ENCODE measurements around the gene NAALADL2. TPM values are rescaled to one million over a fixed set of nuclear protein-coding genes. Genes with fewer than 3 reads are reported as not detected.
"Not testable (repeated sequence)": the region's sequence is repeated elsewhere in the genome, so short reads cannot be mapped to it uniquely, and the experiment has no call there.

The NAALADL2 gene
- total RNA-seq, 6 donors from 2014 or later, result 4.4 to 12.6 (median 6.3) TPM

DNA sequence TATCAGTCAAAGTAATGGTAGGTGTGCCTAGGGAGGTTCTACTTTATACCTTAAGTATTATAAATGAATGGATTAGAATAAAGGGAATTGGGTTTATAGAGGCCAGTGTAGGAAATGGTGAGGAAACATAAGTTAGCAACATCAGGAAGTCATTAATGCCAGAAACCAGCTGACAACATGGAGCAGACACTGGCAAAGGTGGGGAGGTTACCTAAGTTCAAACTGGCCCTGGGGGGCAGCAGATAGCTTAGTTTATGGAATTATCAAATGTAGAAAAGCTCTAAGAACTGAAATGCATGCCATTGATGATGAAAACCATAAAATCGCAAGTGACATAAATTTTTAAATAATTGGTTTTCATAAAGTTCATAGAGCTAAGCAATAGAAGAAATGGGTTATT lies 498.6 kb downstream of the NAALADL2 start:
- WGBS, 2 donors, result 91 to 93% methylated on average over 1 of the region's 1 CpG
- TF ChIP-seq, protein P1, sequence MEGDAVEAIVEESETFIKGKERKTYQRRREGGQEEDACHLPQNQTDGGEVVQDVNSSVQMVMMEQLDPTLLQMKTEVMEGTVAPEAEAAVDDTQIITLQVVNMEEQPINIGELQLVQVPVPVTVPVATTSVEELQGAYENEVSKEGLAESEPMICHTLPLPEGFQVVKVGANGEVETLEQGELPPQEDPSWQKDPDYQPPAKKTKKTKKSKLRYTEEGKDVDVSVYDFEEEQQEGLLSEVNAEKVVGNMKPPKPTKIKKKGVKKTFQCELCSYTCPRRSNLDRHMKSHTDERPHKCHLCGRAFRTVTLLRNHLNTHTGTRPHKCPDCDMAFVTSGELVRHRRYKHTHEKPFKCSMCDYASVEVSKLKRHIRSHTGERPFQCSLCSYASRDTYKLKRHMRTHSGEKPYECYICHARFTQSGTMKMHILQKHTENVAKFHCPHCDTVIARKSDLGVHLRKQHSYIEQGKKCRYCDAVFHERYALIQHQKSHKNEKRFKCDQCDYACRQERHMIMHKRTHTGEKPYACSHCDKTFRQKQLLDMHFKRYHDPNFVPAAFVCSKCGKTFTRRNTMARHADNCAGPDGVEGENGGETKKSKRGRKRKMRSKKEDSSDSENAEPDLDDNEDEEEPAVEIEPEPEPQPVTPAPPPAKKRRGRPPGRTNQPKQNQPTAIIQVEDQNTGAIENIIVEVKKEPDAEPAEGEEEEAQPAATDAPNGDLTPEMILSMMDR (IDR thresholded peaks at IDR 0.05), result no peak
- TF ChIP-seq POLR2AphosphoS5 (IDR thresholded peaks at IDR 0.05) (no peak), EP300 (IDR thresholded peaks at IDR 0.05) (no peak)
- H3K36me3 ChIP-seq, result no peaks in the 10 kb centered on the region
- no peak for ATAC-seq (ENCODE audit: low FRiP score in 2 of 2)
- H3K27me3 ChIP-seq, result no peaks in the 10 kb centered on the region
- H3K4me3 ChIP-seq, result no peak overlapping the region
- H3K4me1 ChIP-seq, result no peaks in the 10 kb centered on the region
- no peak for DNase-seq
- no peaks in the 10 kb centered on the region for H3K9me3 ChIP-seq
- H3K27ac ChIP-seq, result no peak overlapping the region

DNA sequence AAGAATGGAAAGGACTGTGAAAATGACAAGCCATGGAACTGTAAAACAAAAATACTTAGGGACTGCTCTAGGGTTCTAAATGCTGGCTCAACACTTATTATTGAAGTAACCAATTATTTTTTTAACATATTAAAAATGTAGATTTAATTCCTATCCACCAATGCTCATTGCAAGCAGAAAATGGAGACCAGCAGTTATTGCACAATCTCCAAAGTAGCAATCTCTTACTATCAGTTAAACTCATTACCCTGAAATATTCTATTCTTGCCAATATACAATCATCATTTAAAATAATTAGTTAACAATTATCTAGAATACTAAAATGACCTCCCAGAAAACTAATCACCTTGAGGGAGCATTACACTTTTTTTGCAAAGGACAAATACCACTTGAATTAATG lies 499.8 kb downstream of the NAALADL2 start:
- TF ChIP-seq EP300 (IDR thresholded peaks at IDR 0.05) (no peak), POLR2AphosphoS5 (IDR thresholded peaks at IDR 0.05) (no peak), POLR2A (IDR thresholded peaks at IDR 0.05) (no peak)
- TF ChIP-seq, protein P1 (IDR thresholded peaks at IDR 0.05), result no peak
- no peak for ATAC-seq (ENCODE audit: low FRiP score in 2 of 2)
- no peak for DNase-seq
- no peak overlapping the region for H3K27ac ChIP-seq
- H3K4me3 ChIP-seq, result no peak overlapping the region
- H3K27me3 ChIP-seq, result no peaks in the 10 kb centered on the region
- no peaks in the 10 kb centered on the region for H3K9me3 ChIP-seq
- no peaks in the 10 kb centered on the region for H3K4me1 ChIP-seq
- no peaks in the 10 kb centered on the region for H3K36me3 ChIP-seq

DNA sequence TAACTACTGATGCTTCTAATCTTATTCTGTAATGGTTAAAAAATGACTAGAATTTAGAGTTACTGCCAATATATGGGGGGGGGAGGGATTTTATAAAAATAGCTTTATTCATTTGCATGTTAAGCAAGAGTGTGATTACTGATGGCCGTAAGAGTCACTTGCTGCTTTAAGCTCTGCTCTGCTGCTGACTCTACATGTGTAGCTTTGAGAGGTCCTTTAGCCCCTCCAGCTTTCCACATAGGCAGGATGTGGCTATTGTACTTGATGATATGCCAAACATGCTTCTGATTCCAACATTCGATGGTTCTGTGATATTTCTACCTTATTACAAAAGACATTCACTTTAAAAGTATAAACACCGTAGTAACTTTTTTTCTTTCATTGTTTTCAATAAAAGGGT lies 511.3 kb downstream of the NAALADL2 start:
- 39 to 41% methylated on average over 3 of the region's 3 CpGs for WGBS, 2 donors
- not testable (repeated sequence) for H3K4me3 ChIP-seq; H3K36me3 ChIP-seq; ATAC-seq (ENCODE audit: low FRiP score in 2 of 2); H3K27me3 ChIP-seq; H3K4me1 ChIP-seq; H3K9me3 ChIP-seq; H3K27ac ChIP-seq
- DNase-seq, result peak in 1 of 2 donors; percentile 23

DNA sequence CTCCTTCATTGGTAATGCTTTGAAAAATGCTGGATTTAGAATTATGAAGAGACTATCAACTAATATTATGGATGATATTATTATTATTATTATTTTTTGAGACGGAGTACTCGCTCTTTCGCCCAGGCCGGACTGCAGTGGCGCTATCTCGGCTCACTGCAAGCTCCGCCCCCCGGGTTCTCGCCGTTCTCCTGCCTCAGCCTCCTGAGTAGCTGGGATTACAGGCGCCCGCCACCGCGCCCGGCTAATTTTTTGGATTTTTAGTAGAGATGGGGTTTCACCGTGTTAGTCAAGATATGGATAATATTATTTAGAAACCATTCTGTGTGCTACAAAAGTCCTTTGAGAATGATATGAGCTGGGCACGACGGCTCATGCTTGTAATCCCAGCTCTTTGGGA lies 512.1 kb downstream of the NAALADL2 start:
- H3K27ac ChIP-seq; ATAC-seq (ENCODE audit: low FRiP score in 2 of 2); H3K9me3 ChIP-seq; H3K4me1 ChIP-seq; H3K36me3 ChIP-seq; H3K27me3 ChIP-seq; H3K4me3 ChIP-seq: not testable (repeated sequence)
- DNase-seq, result peak in 1 of 2 donors; percentile 52
- 96 to 98% methylated on average over 18 of the region's 18 CpGs for WGBS, 2 donors

DNA sequence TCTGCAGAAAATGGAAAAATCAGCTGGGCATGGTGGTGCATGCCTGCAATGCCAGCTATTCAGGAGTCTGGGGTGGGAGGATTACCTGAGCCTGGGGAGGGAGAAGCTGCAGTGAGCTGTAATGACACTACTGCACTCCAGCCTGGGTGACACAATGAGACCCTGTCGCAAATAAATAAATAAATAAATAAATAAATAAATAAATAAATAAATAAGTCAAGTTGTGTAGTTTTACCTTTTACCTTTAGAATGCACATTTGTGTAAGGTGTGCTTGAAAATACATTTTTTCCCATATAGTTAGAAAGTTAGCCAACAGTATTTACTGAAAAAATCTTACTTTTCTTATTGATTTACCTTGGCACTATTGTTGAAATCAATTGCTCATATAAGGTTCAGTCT lies 515.6 kb downstream of the NAALADL2 start:
- DNase-seq, result no peak
- TF ChIP-seq POLR2A (IDR thresholded peaks at IDR 0.05) (no peak), POLR2AphosphoS5 (IDR thresholded peaks at IDR 0.05) (no peak), EP300 (IDR thresholded peaks at IDR 0.05) (no peak)
- TF ChIP-seq, protein P1 (IDR thresholded peaks at IDR 0.05), result no peak
- Histone ChIP-seq H3K9me3 (no peaks in the 10 kb centered on the region), H3K27ac (no peak overlapping the region), H3K4me1 (no peaks in the 10 kb centered on the region), H3K36me3 (no peaks in the 10 kb centered on the region), H3K27me3 (no peaks in the 10 kb centered on the region), H3K4me3 (no peak overlapping the region)
- WGBS, 2 donors, result 95 to 100% methylated on average over 1 of the region's 1 CpG
- ATAC-seq (ENCODE audit: low FRiP score in 2 of 2), result no peak

DNA sequence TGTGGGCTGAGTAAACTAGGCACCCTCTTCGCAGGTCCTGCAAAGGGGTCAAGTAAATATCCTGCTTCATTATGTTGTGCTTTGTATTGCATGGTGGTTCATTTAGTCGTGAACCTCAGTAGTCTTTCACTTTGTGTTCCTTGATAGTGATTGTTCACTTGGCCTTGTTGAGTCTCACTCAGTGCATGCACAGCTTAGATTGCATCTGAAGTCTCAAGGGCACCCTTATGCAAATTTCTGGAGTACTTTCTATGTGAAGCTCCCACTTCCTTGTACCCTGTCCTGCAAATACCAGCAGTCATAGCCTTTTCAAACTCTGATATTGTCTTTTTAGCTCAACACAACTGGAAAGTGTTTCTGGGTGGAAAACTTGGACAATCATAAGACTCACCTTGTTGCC lies 519.2 kb downstream of the NAALADL2 start:
- no peak for TF ChIP-seq POLR2AphosphoS5 (IDR thresholded peaks at IDR 0.05)
- no peak for TF ChIP-seq POLR2A (IDR thresholded peaks at IDR 0.05)
- no peak for TF ChIP-seq EP300 (IDR thresholded peaks at IDR 0.05)
- TF ChIP-seq, protein P1 (IDR thresholded peaks at IDR 0.05), result no peak
- no peak for ATAC-seq (ENCODE audit: low FRiP score in 2 of 2)

More for the DNA sequence above, 519.2 kb downstream of the NAALADL2 start:
- no peaks in the 10 kb centered on the region for H3K4me1 ChIP-seq
- no peak for DNase-seq
- H3K36me3 ChIP-seq, result no peaks in the 10 kb centered on the region
- 88 to 89% methylated on average over 2 of the region's 2 CpGs for WGBS, 2 donors
- H3K4me3 ChIP-seq, result no peak overlapping the region
- no peak overlapping the region for H3K27ac ChIP-seq
- H3K9me3 ChIP-seq, result no peaks in the 10 kb centered on the region
- H3K27me3 ChIP-seq, result no peaks in the 10 kb centered on the region

Measured in upper lobe of left lung (tissue), 6 donors.